ENCODE measurements around the gene ACSBG1. TPM values are rescaled to one million over a fixed set of nuclear protein-coding genes. Genes with fewer than 3 reads are reported as not detected.

The ACSBG1 gene
- total RNA-seq, 1 donor from 2014 or later: not detected

DNA sequence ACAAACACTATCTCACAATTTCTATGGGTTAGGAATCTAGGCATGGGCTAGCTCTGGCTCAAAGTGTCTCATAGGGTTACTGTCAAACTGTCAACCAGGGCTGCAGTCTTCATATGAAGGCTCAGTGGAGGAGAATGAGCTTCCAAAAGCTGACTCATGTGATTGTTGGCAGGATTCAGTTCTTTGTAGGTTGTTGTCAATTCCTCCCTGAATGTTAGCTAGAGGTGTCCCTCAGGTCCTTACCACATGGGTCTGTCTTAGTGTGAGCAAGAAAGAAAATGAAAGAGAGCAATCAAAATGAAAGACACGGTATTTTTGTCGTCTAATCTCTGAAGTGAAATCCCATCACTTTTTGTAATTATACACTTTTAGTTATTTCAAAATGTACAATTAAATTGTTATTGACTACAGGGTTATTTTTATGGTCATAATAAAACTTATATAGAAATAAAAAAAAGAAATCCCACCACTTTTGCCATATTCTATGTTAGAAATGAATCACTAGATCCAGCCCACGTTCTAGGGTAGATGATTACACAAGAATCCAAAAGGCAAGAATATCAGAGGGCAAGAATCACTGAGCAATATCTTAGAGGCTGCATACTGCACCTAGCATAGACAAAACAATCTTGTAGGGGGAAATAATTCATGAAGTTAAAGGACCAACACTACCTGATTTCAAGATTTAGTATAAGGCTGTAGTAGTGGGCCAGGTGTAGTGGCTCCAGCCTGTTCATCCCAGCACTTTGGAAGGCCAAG is 8.4 kb downstream of the ACSBG1 start:
- Mint-ChIP-seq H3K9me3 (no peaks in the 10 kb centered on the region), H3K4me1 (ENCODE audit: unreplicated experiment) (peaks cover 2% of the 10 kb centered on the region), H3K36me3 (no peaks in the 10 kb centered on the region), H3K27me3 (no peaks in the 10 kb centered on the region), H3K27ac (no peak overlapping the region), H3K4me3 (no peak overlapping the region)
- DNase-seq (ENCODE audit: extremely low spot score, unreplicated experiment): no peak
- TF ChIP-seq, protein P1, sequence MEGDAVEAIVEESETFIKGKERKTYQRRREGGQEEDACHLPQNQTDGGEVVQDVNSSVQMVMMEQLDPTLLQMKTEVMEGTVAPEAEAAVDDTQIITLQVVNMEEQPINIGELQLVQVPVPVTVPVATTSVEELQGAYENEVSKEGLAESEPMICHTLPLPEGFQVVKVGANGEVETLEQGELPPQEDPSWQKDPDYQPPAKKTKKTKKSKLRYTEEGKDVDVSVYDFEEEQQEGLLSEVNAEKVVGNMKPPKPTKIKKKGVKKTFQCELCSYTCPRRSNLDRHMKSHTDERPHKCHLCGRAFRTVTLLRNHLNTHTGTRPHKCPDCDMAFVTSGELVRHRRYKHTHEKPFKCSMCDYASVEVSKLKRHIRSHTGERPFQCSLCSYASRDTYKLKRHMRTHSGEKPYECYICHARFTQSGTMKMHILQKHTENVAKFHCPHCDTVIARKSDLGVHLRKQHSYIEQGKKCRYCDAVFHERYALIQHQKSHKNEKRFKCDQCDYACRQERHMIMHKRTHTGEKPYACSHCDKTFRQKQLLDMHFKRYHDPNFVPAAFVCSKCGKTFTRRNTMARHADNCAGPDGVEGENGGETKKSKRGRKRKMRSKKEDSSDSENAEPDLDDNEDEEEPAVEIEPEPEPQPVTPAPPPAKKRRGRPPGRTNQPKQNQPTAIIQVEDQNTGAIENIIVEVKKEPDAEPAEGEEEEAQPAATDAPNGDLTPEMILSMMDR (conservative IDR thresholded peaks at IDR 0.05): no peak

DNA sequence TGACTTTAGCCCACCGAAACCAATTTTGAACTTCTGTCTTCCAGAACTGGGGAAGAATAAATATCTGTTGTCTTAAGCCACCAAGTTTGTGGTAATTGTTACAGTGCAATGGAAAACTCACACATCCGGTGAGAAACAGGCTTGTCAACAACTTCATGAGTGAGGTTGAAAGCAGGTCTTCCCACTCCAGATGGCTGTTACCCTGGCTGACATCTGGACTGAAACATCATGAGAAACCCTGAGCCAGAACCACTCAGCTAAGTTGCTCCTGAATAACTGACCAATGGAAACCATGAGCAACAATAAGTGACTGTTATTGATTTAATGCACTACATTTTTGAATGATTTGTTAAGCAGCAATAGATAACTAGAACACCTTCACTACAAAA is 10.3 kb downstream of the ACSBG1 start:
- DNase-seq (ENCODE audit: extremely low spot score, unreplicated experiment): no peak
- Mint-ChIP-seq H3K9me3 (no peaks in the 10 kb centered on the region), H3K36me3 (no peaks in the 10 kb centered on the region), H3K27me3 (no peaks in the 10 kb centered on the region), H3K27ac (peak overlapping the region; percentile 0), H3K4me3 (no peak overlapping the region), H3K4me1 (ENCODE audit: unreplicated experiment) (peaks cover 5% of the 10 kb centered on the region)
- TF ChIP-seq, protein P1 (conservative IDR thresholded peaks at IDR 0.05): no peak

DNA sequence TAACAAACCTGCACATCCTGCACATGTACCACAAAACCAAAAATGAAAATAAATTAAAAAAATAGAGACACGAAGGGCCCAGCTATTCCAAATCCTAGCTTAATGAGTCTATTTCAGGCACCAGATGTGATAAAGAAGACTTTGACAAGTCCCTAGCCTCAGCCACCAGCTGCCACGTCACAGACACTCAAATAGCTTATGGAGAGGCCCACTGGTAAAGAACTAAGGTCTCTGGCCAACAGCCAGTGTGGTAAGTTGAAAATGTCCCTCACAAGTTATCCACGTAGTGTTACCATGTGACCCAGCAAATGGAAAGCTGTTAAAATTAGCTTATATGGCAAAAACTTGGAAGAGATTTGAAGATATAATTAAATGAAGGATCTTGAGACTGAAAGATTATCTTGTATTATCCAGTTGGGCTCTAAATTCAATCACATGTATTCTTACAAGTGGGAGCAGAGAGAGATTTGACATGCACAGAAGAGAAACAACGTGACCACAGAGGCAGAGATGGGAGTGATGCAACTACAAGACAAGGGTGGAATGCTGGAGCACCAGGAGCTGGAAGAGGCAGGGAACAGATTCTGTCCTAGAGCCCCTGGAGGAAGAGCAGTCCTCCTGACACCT is 10.9 kb downstream of the ACSBG1 start:
- Mint-ChIP-seq H3K9me3 (no peaks in the 10 kb centered on the region), H3K36me3 (no peaks in the 10 kb centered on the region), H3K4me1 (ENCODE audit: unreplicated experiment) (peaks cover 5% of the 10 kb centered on the region), H3K4me3 (no peak overlapping the region), H3K27ac (peak overlapping the region; percentile 0), H3K27me3 (no peaks in the 10 kb centered on the region)
- TF ChIP-seq, protein P1 (conservative IDR thresholded peaks at IDR 0.05): no peak
- DNase-seq (ENCODE audit: extremely low spot score, unreplicated experiment): no peak

DNA sequence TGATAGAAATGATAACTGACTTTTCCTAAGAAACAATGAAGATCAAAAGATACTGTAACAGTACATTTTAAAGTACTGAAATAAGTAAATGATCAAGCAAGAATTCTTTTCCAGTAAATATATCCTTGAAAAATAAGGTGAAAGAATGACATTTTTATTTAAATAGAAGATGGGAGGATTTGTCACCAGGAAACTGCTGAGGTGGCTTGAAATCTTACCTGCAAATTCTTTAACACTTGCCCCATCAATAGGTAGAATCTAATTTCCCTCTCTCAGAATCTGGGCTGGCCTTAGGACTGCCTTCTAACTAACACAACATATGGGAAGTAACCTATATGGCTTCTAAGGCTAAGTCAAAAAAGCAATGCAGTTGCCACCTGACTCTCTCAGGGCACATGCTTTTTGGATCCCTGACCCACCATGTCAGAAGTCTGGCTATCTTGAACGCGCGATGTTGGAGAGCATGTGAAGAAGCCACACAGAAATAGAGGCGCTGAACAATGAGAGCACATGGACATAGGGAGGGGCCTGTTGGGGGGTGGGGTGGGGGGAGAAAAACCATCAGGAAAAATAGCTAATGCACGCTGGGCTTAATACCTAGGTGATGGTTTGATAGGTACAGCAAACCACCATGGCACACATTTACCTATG is 11.5 kb downstream of the ACSBG1 start:
- no peak for DNase-seq (ENCODE audit: extremely low spot score, unreplicated experiment)
- Mint-ChIP-seq H3K27ac (no peak overlapping the region), H3K4me3 (no peak overlapping the region), H3K36me3 (no peaks in the 10 kb centered on the region), H3K4me1 (ENCODE audit: unreplicated experiment) (peaks cover 5% of the 10 kb centered on the region), H3K27me3 (no peaks in the 10 kb centered on the region), H3K9me3 (no peaks in the 10 kb centered on the region)
- TF ChIP-seq, protein P1 (conservative IDR thresholded peaks at IDR 0.05): no peak

DNA sequence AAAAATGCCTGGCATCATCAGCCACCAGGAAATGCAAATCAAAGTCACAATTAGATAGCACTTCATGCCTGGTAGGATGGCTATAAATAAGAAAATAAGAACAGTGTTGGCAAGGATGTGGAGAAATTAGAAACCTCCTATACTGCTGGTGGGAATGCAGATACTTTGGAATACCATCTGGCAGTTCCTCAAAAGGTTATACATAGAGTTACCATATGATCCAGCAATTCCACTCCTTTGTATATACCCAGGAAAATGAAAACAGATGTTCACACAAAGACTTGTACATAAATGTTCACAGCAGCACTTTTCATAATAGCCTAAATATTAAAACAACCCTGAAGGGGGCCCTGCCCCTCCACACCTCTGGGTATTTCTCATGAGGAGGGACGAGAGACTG is 13.7 kb downstream of the ACSBG1 start:
- Mint-ChIP-seq H3K4me3 (no peak overlapping the region), H3K9me3 (no peaks in the 10 kb centered on the region)
- no peak for DNase-seq (ENCODE audit: extremely low spot score, unreplicated experiment)

More for the DNA sequence above, 13.7 kb downstream of the ACSBG1 start:
- Mint-ChIP-seq H3K27ac (no peak overlapping the region), H3K27me3 (no peaks in the 10 kb centered on the region), H3K4me1 (ENCODE audit: unreplicated experiment) (peaks cover 5% of the 10 kb centered on the region), H3K36me3 (no peaks in the 10 kb centered on the region)
- TF ChIP-seq, protein P1 (conservative IDR thresholded peaks at IDR 0.05): no peak
